ENCODE results near the gene SLMAP. TPM values are rescaled to one million over a fixed set of nuclear protein-coding genes. Genes with fewer than 3 reads are reported as not detected.
A peak's percentile ranks its signal among the peaks of the same experiment; 100 is the strongest.

SLMAP gene, protein sequence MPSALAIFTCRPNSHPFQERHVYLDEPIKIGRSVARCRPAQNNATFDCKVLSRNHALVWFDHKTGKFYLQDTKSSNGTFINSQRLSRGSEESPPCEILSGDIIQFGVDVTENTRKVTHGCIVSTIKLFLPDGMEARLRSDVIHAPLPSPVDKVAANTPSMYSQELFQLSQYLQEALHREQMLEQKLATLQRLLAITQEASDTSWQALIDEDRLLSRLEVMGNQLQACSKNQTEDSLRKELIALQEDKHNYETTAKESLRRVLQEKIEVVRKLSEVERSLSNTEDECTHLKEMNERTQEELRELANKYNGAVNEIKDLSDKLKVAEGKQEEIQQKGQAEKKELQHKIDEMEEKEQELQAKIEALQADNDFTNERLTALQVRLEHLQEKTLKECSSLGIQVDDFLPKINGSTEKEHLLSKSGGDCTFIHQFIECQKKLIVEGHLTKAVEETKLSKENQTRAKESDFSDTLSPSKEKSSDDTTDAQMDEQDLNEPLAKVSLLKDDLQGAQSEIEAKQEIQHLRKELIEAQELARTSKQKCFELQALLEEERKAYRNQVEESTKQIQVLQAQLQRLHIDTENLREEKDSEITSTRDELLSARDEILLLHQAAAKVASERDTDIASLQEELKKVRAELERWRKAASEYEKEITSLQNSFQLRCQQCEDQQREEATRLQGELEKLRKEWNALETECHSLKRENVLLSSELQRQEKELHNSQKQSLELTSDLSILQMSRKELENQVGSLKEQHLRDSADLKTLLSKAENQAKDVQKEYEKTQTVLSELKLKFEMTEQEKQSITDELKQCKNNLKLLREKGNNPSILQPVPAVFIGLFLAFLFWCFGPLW
- total RNA-seq = 93.0 to 108 TPM (median 100 TPM) in 3 replicates

DNA sequence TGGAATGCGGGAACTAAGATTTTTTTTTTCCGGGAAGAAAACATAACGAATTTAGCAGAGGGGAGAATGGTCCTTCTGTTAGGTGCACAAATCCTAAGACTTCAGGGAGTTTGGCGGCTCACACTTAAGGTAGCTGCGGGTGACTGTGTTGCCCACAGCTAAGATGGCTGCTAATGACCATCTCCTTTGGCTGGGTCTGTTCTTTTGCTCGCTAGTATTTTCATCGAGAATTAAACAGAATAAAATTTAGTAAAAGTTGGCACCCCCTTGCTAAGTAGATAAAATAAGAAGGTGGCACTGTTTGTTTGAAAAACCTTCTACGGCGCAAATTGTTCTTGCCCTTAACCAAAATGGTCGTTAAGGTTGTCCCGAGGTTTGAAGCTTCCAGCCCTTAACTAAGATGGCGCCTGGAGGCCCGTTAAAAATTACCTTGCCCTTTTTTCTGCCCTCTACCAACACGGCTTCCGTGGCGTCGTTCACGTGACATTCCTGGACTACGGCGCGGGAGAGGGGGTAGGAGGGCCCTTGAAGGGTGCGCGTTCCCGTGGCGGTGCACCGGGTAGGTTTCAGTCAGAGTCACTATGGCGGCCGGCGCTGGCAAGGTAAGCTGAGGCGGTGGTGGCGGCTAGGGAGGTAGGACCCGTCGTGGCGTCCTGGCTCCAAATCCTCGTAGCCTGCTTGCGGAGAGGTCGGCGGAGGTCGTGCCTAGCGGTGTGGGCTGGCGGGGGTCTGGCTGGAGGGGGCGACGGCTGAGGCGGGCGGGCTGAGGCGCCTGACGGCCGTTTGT is at the start of gene SLMAP:
SLMAP (plus strand) TSS at position 569 of the 787 bp plus-strand sequence. CDS start 1,343 bp downstream, outside the sequence.
- peaks cover 42% of the 10 kb centered on the region for H3K4me1 Mint-ChIP-seq
- H3K36me3 Mint-ChIP-seq = no peaks in the 10 kb centered on the region
- H3K27ac Mint-ChIP-seq = peak within 1 kb of the TSS; percentile 98
- no peaks in the 10 kb centered on the region for H3K9me3 Mint-ChIP-seq
- H3K4me3 Mint-ChIP-seq = peak within 1 kb of the TSS; percentile 97
- peak; percentile 89 to 91 for DNase-seq (ENCODE audit: low spot score in 2 of 2, unreplicated experiment in 2 of 2)
- no peaks in the 10 kb centered on the region for H3K27me3 Mint-ChIP-seq (ENCODE audit: low read depth)
- TF ChIP-seq, protein P1, sequence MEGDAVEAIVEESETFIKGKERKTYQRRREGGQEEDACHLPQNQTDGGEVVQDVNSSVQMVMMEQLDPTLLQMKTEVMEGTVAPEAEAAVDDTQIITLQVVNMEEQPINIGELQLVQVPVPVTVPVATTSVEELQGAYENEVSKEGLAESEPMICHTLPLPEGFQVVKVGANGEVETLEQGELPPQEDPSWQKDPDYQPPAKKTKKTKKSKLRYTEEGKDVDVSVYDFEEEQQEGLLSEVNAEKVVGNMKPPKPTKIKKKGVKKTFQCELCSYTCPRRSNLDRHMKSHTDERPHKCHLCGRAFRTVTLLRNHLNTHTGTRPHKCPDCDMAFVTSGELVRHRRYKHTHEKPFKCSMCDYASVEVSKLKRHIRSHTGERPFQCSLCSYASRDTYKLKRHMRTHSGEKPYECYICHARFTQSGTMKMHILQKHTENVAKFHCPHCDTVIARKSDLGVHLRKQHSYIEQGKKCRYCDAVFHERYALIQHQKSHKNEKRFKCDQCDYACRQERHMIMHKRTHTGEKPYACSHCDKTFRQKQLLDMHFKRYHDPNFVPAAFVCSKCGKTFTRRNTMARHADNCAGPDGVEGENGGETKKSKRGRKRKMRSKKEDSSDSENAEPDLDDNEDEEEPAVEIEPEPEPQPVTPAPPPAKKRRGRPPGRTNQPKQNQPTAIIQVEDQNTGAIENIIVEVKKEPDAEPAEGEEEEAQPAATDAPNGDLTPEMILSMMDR (IDR thresholded peaks at IDR 0.05; ENCODE audit: unreplicated experiment) = no peak

DNA sequence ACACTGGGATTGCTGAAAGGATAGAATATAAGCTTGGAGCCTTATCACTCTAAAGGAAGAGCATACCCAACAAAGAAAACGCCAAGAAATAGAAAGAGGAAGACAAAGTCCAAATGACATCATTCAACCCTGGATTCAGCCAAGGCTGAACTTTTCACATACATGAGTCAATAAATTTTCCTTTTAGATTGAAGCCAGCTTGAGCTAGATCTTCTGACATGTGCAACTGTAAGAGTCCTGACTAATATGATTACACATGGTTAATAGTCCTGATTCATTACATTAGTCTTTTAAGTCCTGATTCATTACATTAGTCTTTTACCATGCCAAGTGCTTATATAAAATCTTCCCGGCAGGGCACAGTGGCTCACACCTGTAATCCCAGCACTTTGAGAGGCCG is 49.6 kb upstream of the SLMAP start:
- peaks cover 12% of the 10 kb centered on the region for H3K9me3 Mint-ChIP-seq
- H3K27me3 Mint-ChIP-seq (ENCODE audit: low read depth) = no peaks in the 10 kb centered on the region
- peaks cover 3% of the 10 kb centered on the region for H3K4me1 Mint-ChIP-seq
- no peak overlapping the region for H3K4me3 Mint-ChIP-seq
- no peak for DNase-seq (ENCODE audit: low spot score in 2 of 2, unreplicated experiment in 2 of 2)
- no peak overlapping the region for H3K27ac Mint-ChIP-seq
- no peaks in the 10 kb centered on the region for H3K36me3 Mint-ChIP-seq
- TF ChIP-seq, protein P1 (IDR thresholded peaks at IDR 0.05; ENCODE audit: unreplicated experiment) = no peak

DNA sequence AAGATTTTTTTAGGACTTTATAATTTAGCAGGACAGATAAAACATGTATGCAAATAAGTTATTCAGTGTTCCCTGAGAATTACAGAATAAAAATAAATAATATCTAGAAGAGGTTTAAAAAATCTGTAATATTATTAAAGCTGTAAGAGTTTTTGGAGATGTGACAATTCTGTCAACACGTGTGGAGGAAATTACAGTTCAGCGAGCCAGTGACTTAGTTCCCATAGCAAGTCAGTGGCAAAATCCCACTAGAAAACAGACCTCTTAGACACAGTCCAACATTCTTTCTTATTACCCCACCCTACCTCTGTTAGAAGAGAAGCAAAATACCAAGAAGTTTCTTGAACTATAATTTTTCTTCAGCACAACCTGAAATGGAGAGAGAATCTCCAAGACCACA is 47.1 kb upstream of the SLMAP start:
- Mint-ChIP-seq H3K27me3 (ENCODE audit: low read depth) (no peaks in the 10 kb centered on the region), H3K27ac (peak overlapping the region; percentile 40)

DNA sequence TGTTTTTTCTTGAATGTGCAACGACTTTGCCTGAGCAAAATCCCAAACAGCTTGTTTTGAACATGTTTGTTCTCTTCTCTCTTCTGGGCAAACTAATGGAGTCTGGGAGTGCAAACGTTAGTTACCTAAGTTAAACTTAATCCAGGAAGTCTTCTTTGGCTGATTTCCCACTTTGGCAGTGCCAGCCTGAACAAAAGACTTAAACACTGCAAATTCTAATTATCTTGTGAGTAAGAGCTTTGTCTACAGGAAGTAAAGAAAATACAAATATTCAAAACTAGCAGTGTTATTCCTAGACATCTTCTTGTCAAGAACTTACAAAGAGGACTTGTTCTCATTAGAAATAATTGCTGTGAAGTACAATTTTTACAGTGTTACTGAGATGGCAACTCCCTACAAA is 46.5 kb upstream of the SLMAP start:
- H3K36me3 Mint-ChIP-seq = no peaks in the 10 kb centered on the region
- H3K9me3 Mint-ChIP-seq = peaks cover 12% of the 10 kb centered on the region
- no peak overlapping the region for H3K4me3 Mint-ChIP-seq
- no peaks in the 10 kb centered on the region for H3K27me3 Mint-ChIP-seq (ENCODE audit: low read depth)
- peak overlapping the region; percentile 40 for H3K27ac Mint-ChIP-seq
- TF ChIP-seq, protein P1 (IDR thresholded peaks at IDR 0.05; ENCODE audit: unreplicated experiment) = no peak
- no peak for DNase-seq (ENCODE audit: low spot score in 2 of 2, unreplicated experiment in 2 of 2)
- peaks cover 3% of the 10 kb centered on the region for H3K4me1 Mint-ChIP-seq

More for the DNA sequence above, 47.1 kb upstream of the SLMAP start:
- no peaks in the 10 kb centered on the region for H3K36me3 Mint-ChIP-seq
- TF ChIP-seq, protein P1 (IDR thresholded peaks at IDR 0.05; ENCODE audit: unreplicated experiment) = no peak
- H3K4me3 Mint-ChIP-seq = no peak overlapping the region
- peaks cover 3% of the 10 kb centered on the region for H3K4me1 Mint-ChIP-seq
- peaks cover 12% of the 10 kb centered on the region for H3K9me3 Mint-ChIP-seq
- no peak for DNase-seq (ENCODE audit: low spot score in 2 of 2, unreplicated experiment in 2 of 2)

DNA sequence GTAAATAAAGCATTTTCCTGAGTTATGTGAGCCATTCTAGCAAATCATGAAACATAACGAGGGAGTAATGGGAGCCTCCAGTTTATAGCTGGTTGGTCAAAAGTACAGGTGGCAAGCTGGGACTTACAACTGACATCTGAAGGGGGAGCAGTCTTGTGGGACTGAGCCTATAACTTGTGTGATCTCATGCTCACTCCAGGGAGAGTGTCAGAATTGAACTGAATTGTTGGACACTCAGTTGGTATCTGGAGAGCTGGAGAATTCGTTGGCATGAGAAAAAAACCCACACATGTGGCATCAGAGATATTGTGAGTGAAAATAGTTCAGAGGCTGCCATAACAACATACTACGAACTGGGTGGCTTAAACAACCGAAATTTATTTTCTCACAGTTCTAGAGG is 40.4 kb upstream of the SLMAP start:
- Mint-ChIP-seq H3K36me3 (no peaks in the 10 kb centered on the region), H3K27ac (no peak overlapping the region), H3K27me3 (ENCODE audit: low read depth) (no peaks in the 10 kb centered on the region)

More for the DNA sequence above, 40.4 kb upstream of the SLMAP start:
- Mint-ChIP-seq H3K4me3 (no peak overlapping the region), H3K9me3 (peaks cover 1% of the 10 kb centered on the region), H3K4me1 (no peaks in the 10 kb centered on the region)
- DNase-seq (ENCODE audit: low spot score in 2 of 2, unreplicated experiment in 2 of 2) = no peak
- TF ChIP-seq, protein P1 (IDR thresholded peaks at IDR 0.05; ENCODE audit: unreplicated experiment) = no peak

All from mesothelial cell of epicardium (in vitro differentiated cells).